MM.1S (cell line): ENCODE measurements around the gene GNPTAB.

ENCODE experiments used
- EZH2phosphoT487 ChIP-seq: fragments of 300-600 bp; sonication (generic); IDR thresholded peaks from 2 replicates; pipeline ENCODE4 v1.6.1; 2018; ENCODE audit warnings: antibody characterized with exemption, low read length
- TF ChIP-seq, protein P1 (sequence below): fragments of 300-600 bp; sonication (generic); IDR thresholded peaks from 2 replicates; pipeline ENCODE4 v1.5.1; 2016; ENCODE audit warnings: antibody characterized with exemption, low read length, mixed read lengths

DNA sequence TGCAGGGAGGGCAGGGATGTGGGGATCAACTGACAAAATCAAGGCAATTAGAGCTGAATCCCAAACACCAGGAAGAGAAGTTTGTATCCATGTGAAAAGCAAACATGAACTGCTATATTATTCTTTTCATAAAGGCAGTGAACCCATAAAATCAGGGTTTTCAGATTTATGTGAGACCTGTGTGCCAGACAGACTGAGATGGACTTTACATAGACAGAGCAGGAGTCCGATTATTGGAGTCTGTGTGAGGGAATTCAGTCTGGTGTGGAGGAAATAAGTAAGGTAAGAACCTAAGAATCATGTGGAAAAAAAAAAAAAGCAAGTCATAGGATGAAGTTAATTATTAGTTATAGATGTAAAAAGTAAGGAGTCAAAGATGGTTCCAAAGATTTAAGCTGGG lies 46.4 kb downstream of the GNPTAB start:
- TF ChIP-seq, protein P1, sequence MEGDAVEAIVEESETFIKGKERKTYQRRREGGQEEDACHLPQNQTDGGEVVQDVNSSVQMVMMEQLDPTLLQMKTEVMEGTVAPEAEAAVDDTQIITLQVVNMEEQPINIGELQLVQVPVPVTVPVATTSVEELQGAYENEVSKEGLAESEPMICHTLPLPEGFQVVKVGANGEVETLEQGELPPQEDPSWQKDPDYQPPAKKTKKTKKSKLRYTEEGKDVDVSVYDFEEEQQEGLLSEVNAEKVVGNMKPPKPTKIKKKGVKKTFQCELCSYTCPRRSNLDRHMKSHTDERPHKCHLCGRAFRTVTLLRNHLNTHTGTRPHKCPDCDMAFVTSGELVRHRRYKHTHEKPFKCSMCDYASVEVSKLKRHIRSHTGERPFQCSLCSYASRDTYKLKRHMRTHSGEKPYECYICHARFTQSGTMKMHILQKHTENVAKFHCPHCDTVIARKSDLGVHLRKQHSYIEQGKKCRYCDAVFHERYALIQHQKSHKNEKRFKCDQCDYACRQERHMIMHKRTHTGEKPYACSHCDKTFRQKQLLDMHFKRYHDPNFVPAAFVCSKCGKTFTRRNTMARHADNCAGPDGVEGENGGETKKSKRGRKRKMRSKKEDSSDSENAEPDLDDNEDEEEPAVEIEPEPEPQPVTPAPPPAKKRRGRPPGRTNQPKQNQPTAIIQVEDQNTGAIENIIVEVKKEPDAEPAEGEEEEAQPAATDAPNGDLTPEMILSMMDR: no peak
- TF ChIP-seq EZH2phosphoT487: no peak
